Activated naive CD4-positive, alpha-beta T cell treated with anti-CD3 and anti-CD28 coated beads for 36 hours (primary cell): ENCODE results near the gene ATP6V1A. TPM values are rescaled to one million over a fixed set of nuclear protein-coding genes. Genes with fewer than 3 reads are reported as not detected.

Experiments
- CTCF ChIA-PET: fragments of 350-600 bp; sonication (Branson Sonifier 250); formaldehyde crosslinking; loops from one replicate; lab custom pipeline; 2021; ENCODE audit warnings: antibody characterized with exemption; lab: Charles Lee
- DNase-seq: peaks from one replicate; pipeline ENCODE4 v3.0.0-alpha.2; 2020
- H3K27ac Mint-ChIP-seq: one replicate; pipeline ENCODE4 v1.8.0; 2021; ENCODE audit warnings: mild to moderate bottlenecking, mixed read lengths
- H3K27me3 Mint-ChIP-seq: one replicate; pipeline ENCODE4 v1.8.0; 2021; ENCODE audit warnings: low read depth, mixed read lengths
- H3K36me3 Mint-ChIP-seq: one replicate; pipeline ENCODE4 v1.8.0; 2021; ENCODE audit warnings: low read depth, mixed read lengths
- H3K4me1 Mint-ChIP-seq: one replicate; pipeline ENCODE4 v1.8.0; 2021; ENCODE audit warnings: low read depth, mixed read lengths
- H3K4me3 Mint-ChIP-seq: one replicate; pipeline ENCODE4 v1.8.0; 2021; ENCODE audit warnings: mild to moderate bottlenecking, moderate library complexity, mixed read lengths
- H3K9me3 Mint-ChIP-seq: one replicate; pipeline ENCODE4 v1.8.0; 2021; ENCODE audit warnings: mixed read lengths
- intact Hi-C: fragments of 100-400 bp; cut with micrococcal nuclease; formaldehyde crosslinking; loops from one replicate; pipeline ENCODE4 v1.15.1; 2023
- total RNA-seq, 2 experiments: library from RNA; stranded (reverse); gene quantifications; one replicate each; pipeline ENCODE4 v1.2.3, GENCODE V29; 2021

Gene ATP6V1A
- total RNA-seq, 2 experiments from 2014 or later, result 41.7 to 41.9 TPM

DNA sequence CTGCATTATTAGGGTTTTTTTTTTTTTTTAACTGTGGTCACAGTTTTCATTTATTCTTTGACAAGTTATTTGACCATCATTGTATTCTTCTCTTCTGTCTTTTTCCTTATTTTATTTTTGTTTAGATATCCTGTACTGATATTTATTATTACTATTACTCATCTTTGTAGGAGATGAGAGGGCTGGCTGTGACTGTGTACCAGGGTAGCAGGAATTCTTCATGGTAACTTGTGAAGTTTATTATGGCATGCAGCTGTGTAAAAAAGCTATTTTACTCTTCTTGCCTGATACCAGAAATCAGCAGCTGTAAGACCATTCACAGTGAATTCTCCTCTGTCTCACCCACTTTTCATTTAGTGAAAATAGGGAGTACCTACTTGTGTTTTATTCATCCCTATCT lies 44.5 kb downstream of the ATP6V1A start:
- H3K27ac Mint-ChIP-seq, result no peak overlapping the region
- H3K4me3 Mint-ChIP-seq, result no peak overlapping the region
- H3K4me1 Mint-ChIP-seq, result no peaks in the 10 kb centered on the region
- CTCF ChIA-PET, result no interaction called here
- no peaks in the 10 kb centered on the region for H3K27me3 Mint-ChIP-seq
- intact Hi-C loops, result no loop called here
- H3K9me3 Mint-ChIP-seq, result no peaks in the 10 kb centered on the region
- H3K36me3 Mint-ChIP-seq, result peaks cover 10% of the 10 kb centered on the region
- DNase-seq, result no peak

- no peaks in the 10 kb centered on the region for H3K9me3 Mint-ChIP-seq
- no peak for DNase-seq
- intact Hi-C loops, result no loop called here
- H3K4me1 Mint-ChIP-seq, result no peaks in the 10 kb centered on the region
- no peaks in the 10 kb centered on the region for H3K27me3 Mint-ChIP-seq
- CTCF ChIA-PET, result interaction anchor here (1.4 kb wide), 1 partner anchor 60 kb away, joined by 4 read pairs; no protein-coding TSS in a partner anchor
- H3K4me3 Mint-ChIP-seq, result no peak overlapping the region
- H3K36me3 Mint-ChIP-seq, result peaks cover 7% of the 10 kb centered on the region
- H3K27ac Mint-ChIP-seq, result no peak overlapping the region
Measured at GRCh38 chr3:113794526-113794925, 47.7 kb downstream of the ATP6V1A start.

DNA sequence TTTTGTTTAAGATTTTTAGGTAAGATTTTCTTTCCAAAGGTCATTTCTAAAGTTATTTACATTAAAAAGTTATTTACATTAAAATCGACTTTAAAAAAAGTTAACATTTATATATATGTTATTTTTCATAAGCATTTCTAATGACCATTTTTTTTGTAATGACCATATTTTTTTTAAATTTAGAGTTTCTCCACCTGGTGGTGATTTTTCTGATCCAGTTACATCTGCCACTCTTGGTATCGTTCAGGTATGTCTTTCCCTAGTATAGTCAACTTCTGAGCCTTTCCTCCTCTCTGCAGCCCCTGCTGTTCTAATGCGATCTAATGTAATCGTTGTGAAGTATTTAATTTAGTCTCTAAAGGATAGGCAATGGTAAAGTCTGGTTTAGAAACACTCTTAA lies 48.9 kb downstream of the ATP6V1A start:
- no peak overlapping the region for H3K4me3 Mint-ChIP-seq
- no peak overlapping the region for H3K27ac Mint-ChIP-seq
- CTCF ChIA-PET, result interaction anchor here (1.4 kb wide), 1 partner anchor 59 kb away, joined by 3 read pairs; no protein-coding TSS in a partner anchor
- H3K36me3 Mint-ChIP-seq, result peaks cover 9% of the 10 kb centered on the region
- intact Hi-C loops, result no loop called here
- no peak for DNase-seq
- no peaks in the 10 kb centered on the region for H3K4me1 Mint-ChIP-seq
- H3K9me3 Mint-ChIP-seq, result no peaks in the 10 kb centered on the region
- H3K27me3 Mint-ChIP-seq, result no peaks in the 10 kb centered on the region

DNA sequence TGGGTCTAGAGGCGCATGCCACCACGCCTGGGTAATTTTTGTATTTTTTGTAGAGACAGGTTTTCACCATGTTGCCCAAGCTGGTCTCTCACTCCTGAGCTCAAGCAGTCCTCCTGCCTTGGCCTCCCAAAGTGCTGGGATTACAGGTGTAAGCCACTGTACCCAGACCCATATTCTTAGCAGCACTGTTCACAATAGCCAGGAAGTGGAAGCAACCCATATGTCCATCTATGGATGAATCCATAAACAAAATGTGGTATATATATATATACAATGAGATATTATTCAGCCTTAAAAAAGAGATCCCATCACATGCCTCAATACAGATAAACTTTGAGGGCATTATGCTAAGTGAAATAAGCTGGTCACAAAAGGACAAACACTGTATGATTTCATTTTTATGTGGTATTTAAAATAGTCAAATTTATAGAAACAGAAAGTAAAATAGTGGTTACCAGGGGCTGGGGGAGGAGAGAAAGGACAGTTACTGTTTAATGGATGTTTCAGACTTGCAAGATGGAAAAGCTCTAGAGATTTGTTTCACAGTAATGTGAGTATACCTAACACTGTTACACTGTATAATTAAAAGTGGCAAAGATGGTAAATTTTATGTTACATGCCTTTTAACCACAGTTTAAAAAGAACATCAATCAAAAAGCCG lies 56.1 kb downstream of the ATP6V1A start:
- H3K27me3 Mint-ChIP-seq, result no peaks in the 10 kb centered on the region
- CTCF ChIA-PET, result no interaction called here
- no peak overlapping the region for H3K27ac Mint-ChIP-seq

DNA sequence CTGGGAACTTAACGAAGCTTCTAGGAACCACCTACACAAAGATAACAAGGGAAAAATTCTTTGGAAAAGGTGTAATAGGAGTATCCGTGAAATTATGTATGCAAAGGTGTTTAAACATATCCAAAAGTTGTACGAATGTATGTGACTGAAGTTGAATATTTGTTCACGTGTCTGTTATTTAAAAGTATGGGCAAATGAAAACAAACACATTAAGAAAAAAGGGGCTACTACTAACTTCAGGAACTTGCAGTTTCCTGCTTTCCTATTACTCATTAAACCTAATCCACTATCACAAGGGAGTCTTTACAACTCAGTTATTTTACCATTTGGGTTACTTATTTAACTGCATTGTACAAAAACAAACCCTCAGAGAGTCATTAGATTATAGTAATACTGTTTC lies 57.8 kb downstream of the ATP6V1A start:
- H3K4me1 Mint-ChIP-seq, result peaks cover 3% of the 10 kb centered on the region
- CTCF ChIA-PET, result no interaction called here
- H3K4me3 Mint-ChIP-seq, result no peak overlapping the region
- H3K9me3 Mint-ChIP-seq, result no peaks in the 10 kb centered on the region
- intact Hi-C loops, result no loop called here
- H3K27me3 Mint-ChIP-seq, result no peaks in the 10 kb centered on the region
- no peak for DNase-seq
- H3K36me3 Mint-ChIP-seq, result peaks cover 24% of the 10 kb centered on the region
- H3K27ac Mint-ChIP-seq, result no peak overlapping the region

More for the DNA sequence above, 56.1 kb downstream of the ATP6V1A start:
- no peak overlapping the region for H3K4me3 Mint-ChIP-seq
- H3K36me3 Mint-ChIP-seq, result peaks cover 22% of the 10 kb centered on the region
- no peaks in the 10 kb centered on the region for H3K9me3 Mint-ChIP-seq
- no peak for DNase-seq
- intact Hi-C loops, result no loop called here
- H3K4me1 Mint-ChIP-seq, result peaks cover 3% of the 10 kb centered on the region

DNA sequence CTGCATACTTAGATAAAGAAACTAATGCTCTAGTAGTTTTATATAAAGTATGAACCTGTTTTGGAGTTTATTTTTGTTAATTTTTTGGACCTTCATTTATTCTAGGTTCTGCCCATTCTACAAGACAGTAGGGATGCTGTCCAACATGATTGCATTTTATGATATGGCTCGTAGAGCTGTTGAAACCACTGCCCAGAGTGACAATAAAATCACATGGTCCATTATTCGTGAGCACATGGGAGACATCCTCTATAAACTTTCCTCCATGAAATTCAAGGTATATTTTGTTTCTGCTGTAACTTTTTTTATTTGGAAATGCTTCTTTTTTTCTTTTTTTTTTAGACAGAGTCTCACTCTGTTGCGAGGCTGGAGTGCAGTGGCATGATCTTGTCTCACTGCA lies 58.4 kb downstream of the ATP6V1A start:
- no peak for DNase-seq
- H3K9me3 Mint-ChIP-seq, result no peaks in the 10 kb centered on the region
- CTCF ChIA-PET, result no interaction called here
- H3K4me1 Mint-ChIP-seq, result peaks cover 3% of the 10 kb centered on the region
- intact Hi-C loops, result no loop called here
- H3K4me3 Mint-ChIP-seq, result no peak overlapping the region
- peaks cover 23% of the 10 kb centered on the region for H3K36me3 Mint-ChIP-seq
- H3K27me3 Mint-ChIP-seq, result no peaks in the 10 kb centered on the region
- no peak overlapping the region for H3K27ac Mint-ChIP-seq

- intact Hi-C loops, result no loop called here
- DNase-seq, result no peak
- no peaks in the 10 kb centered on the region for H3K9me3 Mint-ChIP-seq
- H3K27ac Mint-ChIP-seq, result no peak overlapping the region
- H3K27me3 Mint-ChIP-seq, result no peaks in the 10 kb centered on the region
- CTCF ChIA-PET, result interaction anchor here (0.5 to 0.7 kb wide), 3 partner anchors 67 to 93 kb away, joined by 3 to 6 read pairs (median 4); no protein-coding TSS in a partner anchor
- H3K4me1 Mint-ChIP-seq, result no peaks in the 10 kb centered on the region
- H3K4me3 Mint-ChIP-seq, result no peak overlapping the region
- peaks cover 7% of the 10 kb centered on the region for H3K36me3 Mint-ChIP-seq
Measured at GRCh38 chr3:113812854-113813253, 66.0 kb downstream of the ATP6V1A start.

GRCh38 chr3:113819866-113820265 lies 73.0 kb downstream of the ATP6V1A start:
- Mint-ChIP-seq H3K4me3 (no peak overlapping the region), H3K9me3 (no peaks in the 10 kb centered on the region), H3K4me1 (no peaks in the 10 kb centered on the region), H3K27ac (no peak overlapping the region), H3K27me3 (no peaks in the 10 kb centered on the region), H3K36me3 (no peaks in the 10 kb centered on the region)
- CTCF ChIA-PET, result no interaction called here
- intact Hi-C loops, result no loop called here
- no peak for DNase-seq

DNA sequence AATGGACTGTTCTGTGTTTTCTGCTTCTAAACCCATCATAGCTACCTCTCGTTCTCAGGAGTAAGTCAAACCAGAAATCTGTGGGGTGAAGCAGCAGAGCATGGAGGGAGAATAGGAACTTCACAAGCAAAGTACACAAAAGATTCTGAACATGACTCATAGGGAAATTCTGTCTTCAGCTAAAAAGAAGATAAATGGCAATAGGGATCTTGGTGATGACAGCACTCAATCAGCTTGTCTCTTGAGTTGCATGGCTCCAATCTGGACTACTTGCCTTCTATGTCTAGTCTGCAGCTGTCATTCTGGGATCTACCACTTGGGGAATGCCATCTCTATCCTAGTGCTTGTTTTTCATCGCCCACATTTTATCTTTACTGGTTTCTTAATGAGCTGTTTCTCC lies 78.3 kb downstream of the ATP6V1A start:
- H3K27me3 Mint-ChIP-seq, result no peaks in the 10 kb centered on the region
- intact Hi-C loops, result no loop called here
- no peaks in the 10 kb centered on the region for H3K36me3 Mint-ChIP-seq
- CTCF ChIA-PET, result interaction anchor here (0.6 to 1.2 kb wide), 2 partner anchors 27 to 77 kb away, joined by 3 to 4 read pairs; no protein-coding TSS in a partner anchor
- no peaks in the 10 kb centered on the region for H3K9me3 Mint-ChIP-seq
- H3K27ac Mint-ChIP-seq, result no peak overlapping the region
- no peak overlapping the region for H3K4me3 Mint-ChIP-seq
- H3K4me1 Mint-ChIP-seq, result no peaks in the 10 kb centered on the region
- no peak for DNase-seq

DNA sequence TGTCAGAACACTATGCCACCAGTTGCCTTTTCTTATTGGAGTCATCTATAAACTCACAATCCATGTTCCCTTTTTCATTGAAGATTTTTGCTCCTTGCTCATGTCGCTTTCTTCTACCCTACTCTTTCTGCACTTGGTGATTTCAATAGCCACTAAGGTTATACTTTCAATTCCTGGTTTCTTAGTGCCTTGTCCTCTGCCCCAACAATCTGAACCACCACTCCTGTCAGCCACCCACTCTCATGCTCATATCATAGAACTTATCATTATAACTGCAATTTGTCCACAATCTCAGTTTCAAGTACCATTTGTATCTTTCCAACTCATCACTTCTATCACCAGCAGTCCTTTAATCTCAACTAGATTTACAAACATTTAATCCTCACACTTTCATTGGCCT lies 81.8 kb downstream of the ATP6V1A start:
- H3K36me3 Mint-ChIP-seq, result peaks cover 2% of the 10 kb centered on the region

DNA sequence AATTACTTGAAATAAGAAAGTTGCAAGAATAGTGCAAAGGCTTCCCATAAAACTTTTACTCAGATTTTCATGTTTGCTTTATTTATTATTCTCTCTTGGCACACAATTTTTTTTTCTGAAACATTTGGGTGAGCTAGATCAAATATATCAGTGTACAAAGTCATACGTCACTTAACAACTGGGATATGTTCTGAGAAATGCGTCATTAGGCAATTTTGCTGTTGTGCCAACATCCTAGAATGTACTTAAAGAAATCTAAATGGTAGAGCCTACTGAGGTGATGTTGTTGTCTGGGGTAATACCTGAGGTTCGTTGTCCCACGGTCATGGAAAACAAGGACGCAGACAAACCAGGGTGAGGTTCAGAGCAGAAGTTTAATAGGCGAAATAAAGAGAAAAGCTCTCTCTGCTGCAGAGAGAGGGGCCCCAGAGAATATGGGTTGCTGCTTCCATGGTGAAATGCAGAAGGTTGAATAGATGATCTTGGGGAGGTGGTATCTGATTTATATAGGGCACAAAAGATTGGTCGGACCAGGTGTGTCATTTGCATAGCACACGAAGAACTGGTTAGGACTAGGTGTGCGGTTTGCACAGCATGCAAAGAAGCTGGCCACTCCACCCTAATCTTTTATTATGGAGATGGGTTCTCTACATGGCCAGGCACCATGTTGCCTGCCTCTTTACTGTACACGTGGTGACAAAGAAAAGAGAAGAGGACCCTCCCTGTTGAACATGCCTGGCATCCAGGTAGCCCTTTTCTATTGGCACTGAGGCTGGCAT lies 82.9 kb downstream of the ATP6V1A start:
- no peak overlapping the region for H3K27ac Mint-ChIP-seq
- intact Hi-C loops, result no loop called here
- peaks cover 1% of the 10 kb centered on the region for H3K4me1 Mint-ChIP-seq
- H3K36me3 Mint-ChIP-seq, result peaks cover 2% of the 10 kb centered on the region
- no peak for DNase-seq
- peaks cover 9% of the 10 kb centered on the region for H3K9me3 Mint-ChIP-seq
- no peaks in the 10 kb centered on the region for H3K27me3 Mint-ChIP-seq
- H3K4me3 Mint-ChIP-seq, result no peak overlapping the region
- CTCF ChIA-PET, result interaction anchor here (1.1 kb wide), 1 partner anchor 9 kb away, joined by 3 read pairs; the partner anchor contains the start of gene GRAMD1C

More for the DNA sequence above, 81.8 kb downstream of the ATP6V1A start:
- Mint-ChIP-seq H3K27me3 (no peaks in the 10 kb centered on the region), H3K4me3 (no peak overlapping the region), H3K27ac (no peak overlapping the region), H3K4me1 (peaks cover 1% of the 10 kb centered on the region), H3K9me3 (peaks cover 9% of the 10 kb centered on the region)
- CTCF ChIA-PET, result no interaction called here
- intact Hi-C loops, result no loop called here
- no peak for DNase-seq

DNA sequence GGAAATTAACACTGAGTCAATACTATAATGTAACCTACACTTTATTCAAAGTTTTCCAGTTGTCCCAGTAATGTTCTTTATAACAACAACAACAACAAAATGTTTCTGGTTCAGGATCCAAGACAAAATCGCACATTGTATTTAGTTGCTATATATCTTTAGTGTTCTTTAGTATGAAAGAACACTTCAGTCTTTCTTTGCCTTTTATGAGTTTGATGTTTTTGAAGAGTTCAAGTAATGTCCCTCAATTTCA lies 84.2 kb downstream of the ATP6V1A start:
- no peak overlapping the region for H3K27ac Mint-ChIP-seq
- DNase-seq, result no peak
- no peak overlapping the region for H3K4me3 Mint-ChIP-seq
- intact Hi-C loops, result no loop called here
- peaks cover 2% of the 10 kb centered on the region for H3K36me3 Mint-ChIP-seq
- H3K27me3 Mint-ChIP-seq, result no peaks in the 10 kb centered on the region
- H3K9me3 Mint-ChIP-seq, result peaks cover 9% of the 10 kb centered on the region
- CTCF ChIA-PET, result no interaction called here
- H3K4me1 Mint-ChIP-seq, result peaks cover 1% of the 10 kb centered on the region
